Endothelial cell of umbilical vein (primary cell): Measurements from ENCODE around the gene SRGAP1. TPM values are rescaled to one million over a fixed set of nuclear protein-coding genes. Genes with fewer than 3 reads are reported as not detected.

Experiments used
- BruUV-seq: library from RNA; stranded (reverse); fragments of 400-500 nt; replicated peaks from 2 replicates; lab custom pipeline; 2021; lab: Mats Ljungman, UMichigan
- CTCF ChIA-PET: fragments of 300-600, 350-600 bp; sonication (Branson Sonifier 250); formaldehyde crosslinking; loops from one replicate; lab custom pipeline; 2021; ENCODE audit warnings: antibody characterized with exemption, inconsistent platforms; lab: Charles Lee
- POLR2A ChIA-PET: fragments of 300-600, 350-600 bp; sonication (Branson Sonifier 250); formaldehyde crosslinking; loops from one replicate; lab custom pipeline; 2021; ENCODE audit warnings: antibody characterized with exemption, inconsistent platforms; lab: Charles Lee
- DNase-seq: peaks from one replicate; pipeline ENCODE4 v3.0.0-alpha.2; 2011; ENCODE audit warnings: low read depth, low spot score
- FAIRE-seq: peaks from 2 replicates; lab custom pipeline; 2011; peaks lifted over from hg19 to GRCh38; lab: Jason Lieb, UNC
- H2AFZ ChIP-seq: 2 replicates; pipeline ENCODE4 v1.6.0; 2012; ENCODE audit warnings: low read depth, low read length, control low read depth, inconsistent platforms
- H3K27ac ChIP-seq: 2 replicates; pipeline ENCODE4 v1.5.1; 2011; ENCODE audit warnings: low read depth, mild to moderate bottlenecking, control low read depth, low read length, moderate library complexity; ENCODE audit not compliant: insufficient read depth
- H3K27me3 ChIP-seq, 2 experiments: 2 replicates each; pipeline versions ENCODE4 v1.6.0 to v1.6.1; 2011; ENCODE audit warnings: low read length in 2 of 2, mixed read lengths in 1 of 2; ENCODE audit not compliant: control insufficient read depth in 2 of 2, insufficient read depth in 2 of 2
- H3K36me3 ChIP-seq, 2 experiments: 2 replicates in 1 of 2; 3 replicates in 1 of 2; pipeline ENCODE4 v1.5.1; 2011; ENCODE audit warnings: low read length in 2 of 2, mild to moderate bottlenecking in 1 of 2, moderate library complexity in 1 of 2; ENCODE audit not compliant: control insufficient read depth in 2 of 2, insufficient read depth in 2 of 2; ENCODE audit errors: extremely low read depth in 1 of 2
- H3K4me1 ChIP-seq: 3 replicates; pipeline ENCODE4 v1.5.1; 2011; ENCODE audit warnings: mild to moderate bottlenecking, low read length; ENCODE audit not compliant: control insufficient read depth, insufficient read depth; ENCODE audit errors: extremely low read depth
- H3K4me2 ChIP-seq: 2 replicates; pipeline ENCODE4 v1.6.1; 2011; ENCODE audit warnings: low read length, control low read depth, mixed read lengths; ENCODE audit not compliant: insufficient read depth
- H3K4me3 ChIP-seq, 3 experiments: fragments of 200-600 bp in 1 of 3; sonication (generic), shearing (Covaris generic) in 1 of 3; replicated peaks in 1 of 3; 2 replicates each; pipeline ENCODE4 v1.5.1; 2011 to 2016; ENCODE audit warnings: control low read depth in 3 of 3, low read length in 3 of 3, mild to moderate bottlenecking in 2 of 3, inconsistent platforms in 1 of 3, low read depth in 1 of 3, moderate library complexity in 1 of 3; ENCODE audit not compliant: insufficient read depth in 1 of 3
- H3K79me2 ChIP-seq: 2 replicates; pipeline ENCODE4 v1.6.0; 2012; ENCODE audit warnings: low read length, inconsistent platforms; ENCODE audit not compliant: control insufficient read depth, insufficient read depth
- H3K9ac ChIP-seq: replicated peaks from 2 replicates; pipeline ENCODE3; 2011; ENCODE audit warnings: low read length, control low read depth; ENCODE audit not compliant: insufficient read depth; ENCODE audit errors: extremely low read depth
- H3K9me1 ChIP-seq: replicated peaks from 3 replicates; pipeline ENCODE4 v1.6.0; 2011; ENCODE audit warnings: mild to moderate bottlenecking, low read length; ENCODE audit not compliant: control insufficient read depth, insufficient read depth; ENCODE audit errors: extremely low read depth
- H3K9me3 ChIP-seq: replicated peaks from 2 replicates; pipeline ENCODE4 v1.5.1; 2012; ENCODE audit warnings: low read length, inconsistent platforms; ENCODE audit not compliant: control insufficient read depth, insufficient read depth
- H4K20me1 ChIP-seq: replicated peaks from 2 replicates; pipeline ENCODE3; 2011; ENCODE audit warnings: mild to moderate bottlenecking, low read length; ENCODE audit not compliant: control insufficient read depth, insufficient read depth; ENCODE audit errors: extremely low read depth
- EZH2 ChIP-seq: IDR thresholded peaks from 2 replicates; pipeline ENCODE4 v1.6.1; 2012; ENCODE audit warnings: borderline replicate concordance, low read depth, mild to moderate bottlenecking, moderate library complexity, low read length, inconsistent platforms; ENCODE audit not compliant: severe bottlenecking
- GATA2 ChIP-seq: IDR thresholded peaks from 2 replicates; pipeline ENCODE4 v1.7.0; 2011; ENCODE audit warnings: low read depth, mild to moderate bottlenecking, moderate library complexity, mixed read lengths, low read length; ENCODE audit not compliant: insufficient read length, insufficient read depth
- JUN ChIP-seq: IDR thresholded peaks from 2 replicates; pipeline ENCODE4 v1.6.1; 2011; ENCODE audit warnings: borderline replicate concordance, low read depth; ENCODE audit not compliant: insufficient read length, insufficient read depth
- MYC ChIP-seq: IDR thresholded peaks from one replicate; pipeline ENCODE4 v1.6.1; 2011; ENCODE audit warnings: mild to moderate bottlenecking, low read depth, low read length
- POLR2A ChIP-seq: IDR thresholded peaks from 2 replicates; pipeline ENCODE4 v1.6.1; 2012; ENCODE audit warnings: low read depth, mild to moderate bottlenecking, control low read depth, low read length
- dilution Hi-C: fragments of 300-500 bp; cut with MboI; formaldehyde crosslinking; loops from one replicate; pipeline ENCODE4 v1.15.0; 2019; ENCODE audit warnings: low sequenced_read_pairs; ENCODE audit not compliant: extremely low pct_ligation_motif_present
- intact Hi-C: fragments of 100-400 bp; cut with micrococcal nuclease; formaldehyde crosslinking; loops from one replicate; pipeline ENCODE4 v1.10.0; 2022
- polyA plus RNA-seq, 4 experiments: library from polyadenylated mRNA; depleted of rRNA in 3 of 4; stranded (reverse) in 3 of 4; unstranded in 1 of 4; fragments of >200 nt; gene quantifications; 2 replicates each; pipeline versions ENCODE4 v1.2.1 to v1.2.3, GENCODE V29; 2011 to 2012; ENCODE audit warnings: missing spikeins in 1 of 4
- total RNA-seq: library from RNA; stranded (reverse); gene quantifications from 2 replicates; pipeline ENCODE4 v1.2.3, GENCODE V29; 2021
- TF ChIP-seq, protein P1 (sequence below), 2 donors: IDR thresholded peaks; 1 replicate in 1 of 2; 2 replicates in 1 of 2; pipeline ENCODE4 v1.5.1; 2011; ENCODE audit warnings: low read length in 2 of 2, mild to moderate bottlenecking in 2 of 2, moderate library complexity in 2 of 2, control low read depth in 1 of 2, inconsistent platforms in 1 of 2, low read depth in 1 of 2; ENCODE audit not compliant: insufficient read depth in 1 of 2; ENCODE audit errors: extremely low read depth in 1 of 2
- TF ChIP-seq, protein P2 (sequence below): IDR thresholded peaks from 2 replicates; pipeline ENCODE4 v1.6.1; 2011; ENCODE audit not compliant: insufficient read depth, insufficient read length

SRGAP1 gene
- total and polyA plus RNA-seq, 2 donors (not counting 3 experiments of a cell fraction or from before 2014, with no cell fraction given) = 4.9 to 16.3 TPM

DNA sequence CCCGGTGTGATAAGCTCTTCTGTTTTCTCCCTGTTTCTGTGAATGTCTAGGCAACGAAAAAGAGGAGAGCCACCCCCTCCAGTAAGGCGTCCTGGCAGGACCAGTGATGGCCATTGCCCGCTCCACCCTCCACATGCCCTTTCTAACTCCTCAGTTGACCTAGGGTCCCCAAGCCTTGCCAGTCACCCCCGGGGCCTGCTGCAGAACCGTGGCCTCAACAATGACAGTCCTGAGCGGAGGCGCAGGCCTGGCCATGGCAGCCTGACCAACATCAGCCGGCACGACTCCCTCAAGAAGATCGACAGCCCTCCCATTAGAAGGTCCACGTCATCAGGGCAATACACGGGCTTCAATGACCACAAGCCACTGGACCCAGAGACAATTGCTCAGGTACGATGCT, 283.3 kb downstream of the SRGAP1 start:
- Histone ChIP-seq H3K4me1 (no peaks in the 10 kb centered on the region), H3K9ac (no peak overlapping the region), H3K36me3 (peaks cover 0 to 4% of the 10 kb centered on the region in 2 experiments), H4K20me1 (no peaks in the 10 kb centered on the region), H2AFZ (no peak overlapping the region), H3K4me3 (no peak overlapping the region), H3K4me2 (no peak overlapping the region), H3K79me2 (no peaks in the 10 kb centered on the region), H3K9me1 (peaks cover 2% of the 10 kb centered on the region), H3K27me3 (no peaks in the 10 kb centered on the region), H3K27ac (no peak overlapping the region), H3K9me3 (no peaks in the 10 kb centered on the region)
- TF ChIP-seq JUN (no peak), EZH2 (no peak), GATA2 (no peak), POLR2A (no peak), MYC (no peak)
- TF ChIP-seq, protein P1, sequence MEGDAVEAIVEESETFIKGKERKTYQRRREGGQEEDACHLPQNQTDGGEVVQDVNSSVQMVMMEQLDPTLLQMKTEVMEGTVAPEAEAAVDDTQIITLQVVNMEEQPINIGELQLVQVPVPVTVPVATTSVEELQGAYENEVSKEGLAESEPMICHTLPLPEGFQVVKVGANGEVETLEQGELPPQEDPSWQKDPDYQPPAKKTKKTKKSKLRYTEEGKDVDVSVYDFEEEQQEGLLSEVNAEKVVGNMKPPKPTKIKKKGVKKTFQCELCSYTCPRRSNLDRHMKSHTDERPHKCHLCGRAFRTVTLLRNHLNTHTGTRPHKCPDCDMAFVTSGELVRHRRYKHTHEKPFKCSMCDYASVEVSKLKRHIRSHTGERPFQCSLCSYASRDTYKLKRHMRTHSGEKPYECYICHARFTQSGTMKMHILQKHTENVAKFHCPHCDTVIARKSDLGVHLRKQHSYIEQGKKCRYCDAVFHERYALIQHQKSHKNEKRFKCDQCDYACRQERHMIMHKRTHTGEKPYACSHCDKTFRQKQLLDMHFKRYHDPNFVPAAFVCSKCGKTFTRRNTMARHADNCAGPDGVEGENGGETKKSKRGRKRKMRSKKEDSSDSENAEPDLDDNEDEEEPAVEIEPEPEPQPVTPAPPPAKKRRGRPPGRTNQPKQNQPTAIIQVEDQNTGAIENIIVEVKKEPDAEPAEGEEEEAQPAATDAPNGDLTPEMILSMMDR (IDR thresholded peaks at IDR 0.05; ENCODE audit: extremely low read depth in 1 of 2, insufficient read depth in 1 of 2, low read depth in 1 of 2, low read length in 2 of 2) = no peak
- TF ChIP-seq, protein P2, sequence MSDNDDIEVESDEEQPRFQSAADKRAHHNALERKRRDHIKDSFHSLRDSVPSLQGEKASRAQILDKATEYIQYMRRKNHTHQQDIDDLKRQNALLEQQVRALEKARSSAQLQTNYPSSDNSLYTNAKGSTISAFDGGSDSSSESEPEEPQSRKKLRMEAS = no peak
- intact Hi-C loops = no loop called here
- CTCF ChIA-PET = no interaction called here
- BruUV-seq = no TSS peak
- POLR2A ChIA-PET = no interaction called here
- dilution Hi-C loops = no loop called here
- DNase-seq = no peak
- no peak for FAIRE-seq
